ENCODE measurements around the gene FRRS1. TPM values are rescaled to one million over a fixed set of nuclear protein-coding genes. Genes with fewer than 3 reads are reported as not detected.

The FRRS1 gene
- total RNA-seq, 4 donors from 2014 or later: 2.5 to 4.4 (median 3.4) TPM

- TF ChIP-seq POLR2A (IDR thresholded peaks at IDR 0.05) (no peak), EP300 (IDR thresholded peaks at IDR 0.05) (no peak)
- H3K4me3 ChIP-seq: no peak overlapping the region
- WGBS, 2 donors: 80 to 86% methylated on average over 17 of the region's 17 CpGs
- no peaks in the 10 kb centered on the region for H3K27me3 ChIP-seq
- peaks cover 0 to 3% (median 0%) of the 10 kb centered on the region in 4 donors for H3K9me3 ChIP-seq
- H3K4me1 ChIP-seq: peaks cover 0 to 19% (median 0%) of the 10 kb centered on the region in 4 donors
- no peak overlapping the region for H3K27ac ChIP-seq
- DNase-seq (ENCODE audit: low spot score in 2 of 2): no peak
- no peaks in the 10 kb centered on the region for H3K36me3 ChIP-seq
Observed at GRCh38 chr1:99704356-99704816, 62.0 kb downstream of the FRRS1 start.

- no peak for DNase-seq (ENCODE audit: low spot score in 2 of 2)
- peaks cover 0 to 16% (median 0%) of the 10 kb centered on the region in 4 donors for H3K4me1 ChIP-seq
- no peaks in the 10 kb centered on the region for H3K36me3 ChIP-seq
- H3K4me3 ChIP-seq: no peak overlapping the region
- no peaks in the 10 kb centered on the region for H3K27me3 ChIP-seq
- H3K9me3 ChIP-seq: peaks cover 0 to 3% (median 0%) of the 10 kb centered on the region in 4 donors
- TF ChIP-seq EP300 (IDR thresholded peaks at IDR 0.05): no peak
- no peak for TF ChIP-seq CTCF (IDR thresholded peaks at IDR 0.05)
- TF ChIP-seq POLR2A (IDR thresholded peaks at IDR 0.05): no peak
- no peak overlapping the region for H3K27ac ChIP-seq
Observed at GRCh38 chr1:99702221-99702620, 64.2 kb downstream of the FRRS1 start.

- H3K27ac ChIP-seq: no peak overlapping the region
- H3K9me3 ChIP-seq: peaks cover 0 to 3% (median 0%) of the 10 kb centered on the region in 4 donors
- H3K36me3 ChIP-seq: peaks cover 0 to 3% (median 0%) of the 10 kb centered on the region in 3 donors
- H3K4me3 ChIP-seq: no peak overlapping the region
- 85 to 87% methylated on average over 3 of the region's 3 CpGs for WGBS, 2 donors
- H3K27me3 ChIP-seq: no peaks in the 10 kb centered on the region
- H3K4me1 ChIP-seq: peaks cover 0 to 4% (median 0%) of the 10 kb centered on the region in 4 donors
- no peak for DNase-seq (ENCODE audit: low spot score in 2 of 2)
- TF ChIP-seq EP300 (IDR thresholded peaks at IDR 0.05): no peak
Observed at GRCh38 chr1:99700020-99700419, 66.4 kb downstream of the FRRS1 start.

GRCh38 chr1:99697580-99697979, 68.9 kb downstream of the FRRS1 start:
- WGBS, 2 donors: 59 to 64% methylated on average over 1 of the region's 1 CpG
- H3K27me3 ChIP-seq: no peaks in the 10 kb centered on the region
- H3K27ac ChIP-seq: no peak overlapping the region
- H3K9me3 ChIP-seq: peaks cover 0 to 3% (median 0%) of the 10 kb centered on the region in 4 donors
- H3K4me1 ChIP-seq: no peaks in the 10 kb centered on the region
- H3K4me3 ChIP-seq: no peak overlapping the region
- TF ChIP-seq CTCF (IDR thresholded peaks at IDR 0.05): no peak
- TF ChIP-seq EP300 (IDR thresholded peaks at IDR 0.05): no peak
- no peak for TF ChIP-seq POLR2A (IDR thresholded peaks at IDR 0.05)
- peaks cover 0 to 8% (median 0%) of the 10 kb centered on the region in 3 donors for H3K36me3 ChIP-seq
- no peak for DNase-seq (ENCODE audit: low spot score in 2 of 2)

GRCh38 chr1:99696616-99697015, 69.8 kb downstream of the FRRS1 start:
- H3K4me3 ChIP-seq: no peak overlapping the region
- H3K27ac ChIP-seq: no peak overlapping the region
- 89 to 96% methylated on average over 2 of the region's 2 CpGs for WGBS, 2 donors
- H3K27me3 ChIP-seq: no peaks in the 10 kb centered on the region
- H3K9me3 ChIP-seq: peaks cover 0 to 3% (median 0%) of the 10 kb centered on the region in 4 donors
- no peak for TF ChIP-seq POLR2A (IDR thresholded peaks at IDR 0.05)
- TF ChIP-seq EP300 (IDR thresholded peaks at IDR 0.05): no peak
- no peak for TF ChIP-seq CTCF (IDR thresholded peaks at IDR 0.05)
- H3K4me1 ChIP-seq: no peaks in the 10 kb centered on the region
- no peak for DNase-seq (ENCODE audit: low spot score in 2 of 2)
- peaks cover 0 to 8% (median 0%) of the 10 kb centered on the region in 3 donors for H3K36me3 ChIP-seq

- Histone ChIP-seq H3K27me3 (no peaks in the 10 kb centered on the region), H3K36me3 (peaks cover 0 to 35% (median 0%) of the 10 kb centered on the region in 3 donors), H3K9me3 (no peaks in the 10 kb centered on the region), H3K4me1 (no peaks in the 10 kb centered on the region), H3K27ac (peak overlapping the region in 1 of 4 donors; percentile 8), H3K4me3 (no peak overlapping the region)
- WGBS, 2 donors: 55 to 60% methylated on average over 2 of the region's 2 CpGs
- TF ChIP-seq CTCF (IDR thresholded peaks at IDR 0.05): no peak
- peak in 1 of 2 donors; percentile 20 for TF ChIP-seq EP300 (IDR thresholded peaks at IDR 0.05)
- no peak for DNase-seq (ENCODE audit: low spot score in 2 of 2)
Observed at GRCh38 chr1:99691175-99691574, 75.3 kb downstream of the FRRS1 start.
